Esophagus squamous epithelium (tissue), 4 donors: ENCODE results near the gene BANP.
"Not testable (repeated sequence)": the region's sequence is repeated elsewhere in the genome, so short reads cannot be mapped to it uniquely, and the experiment has no call there.

Source experiments
- POLR2A ChIP-seq, 4 donors: fragments of 450-650 bp; IDR thresholded peaks; one replicate each; pipeline ENCODE4 v1.6.1; 2017; ENCODE audit warnings: antibody characterized with exemption in 4 of 4, mild to moderate bottlenecking in 4 of 4, moderate library complexity in 3 of 4
- TF ChIP-seq, protein P1 (sequence below), 6 experiments: fragments of 450-650 bp in 4 of 6; fragments of 200-600 bp in 2 of 6; sonication (generic) in 2 of 6; IDR thresholded peaks; one replicate each; pipeline ENCODE4 v1.5.1; 2016 to 2019; ENCODE audit warnings: antibody characterized with exemption in 6 of 6, mild to moderate bottlenecking in 4 of 6, moderate library complexity in 4 of 6

DNA sequence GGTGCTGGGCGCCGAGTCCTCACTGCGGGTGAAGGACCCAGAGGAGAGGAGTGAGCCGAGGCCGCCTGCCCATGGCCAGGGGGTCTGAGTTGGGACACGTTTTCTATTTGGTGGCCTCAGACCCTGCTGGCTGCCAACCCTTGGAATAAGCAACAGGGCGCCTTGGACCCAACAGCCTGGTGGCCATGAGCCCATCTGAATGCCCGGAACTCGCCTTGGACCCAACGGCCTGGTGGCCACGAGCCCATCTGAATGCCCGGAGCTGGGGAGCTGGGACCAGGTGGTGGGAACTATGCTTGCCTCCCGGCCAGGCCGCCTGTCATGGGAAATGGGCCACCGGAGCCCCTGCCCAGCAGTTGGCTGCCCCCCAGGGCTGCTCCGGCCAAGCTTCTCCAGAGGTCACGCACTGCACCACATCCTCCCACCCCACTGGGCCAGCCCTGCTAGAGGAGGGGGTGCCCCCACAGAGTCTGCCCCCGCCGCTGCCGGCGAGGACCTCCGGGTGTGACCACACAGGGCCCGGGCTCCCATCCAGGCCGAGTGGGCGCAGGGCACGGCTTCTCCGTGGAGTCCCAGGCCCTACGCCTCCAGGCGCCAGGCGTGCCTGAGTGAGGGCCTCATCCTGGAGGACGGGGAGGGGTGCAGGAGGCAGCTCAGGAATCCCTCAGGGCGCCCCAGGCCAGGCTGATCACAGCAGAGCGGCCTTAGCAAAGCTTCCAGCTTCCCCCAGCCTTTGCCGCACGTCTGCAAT, 140.2 kb downstream of the BANP start:
- TF ChIP-seq, protein P1, sequence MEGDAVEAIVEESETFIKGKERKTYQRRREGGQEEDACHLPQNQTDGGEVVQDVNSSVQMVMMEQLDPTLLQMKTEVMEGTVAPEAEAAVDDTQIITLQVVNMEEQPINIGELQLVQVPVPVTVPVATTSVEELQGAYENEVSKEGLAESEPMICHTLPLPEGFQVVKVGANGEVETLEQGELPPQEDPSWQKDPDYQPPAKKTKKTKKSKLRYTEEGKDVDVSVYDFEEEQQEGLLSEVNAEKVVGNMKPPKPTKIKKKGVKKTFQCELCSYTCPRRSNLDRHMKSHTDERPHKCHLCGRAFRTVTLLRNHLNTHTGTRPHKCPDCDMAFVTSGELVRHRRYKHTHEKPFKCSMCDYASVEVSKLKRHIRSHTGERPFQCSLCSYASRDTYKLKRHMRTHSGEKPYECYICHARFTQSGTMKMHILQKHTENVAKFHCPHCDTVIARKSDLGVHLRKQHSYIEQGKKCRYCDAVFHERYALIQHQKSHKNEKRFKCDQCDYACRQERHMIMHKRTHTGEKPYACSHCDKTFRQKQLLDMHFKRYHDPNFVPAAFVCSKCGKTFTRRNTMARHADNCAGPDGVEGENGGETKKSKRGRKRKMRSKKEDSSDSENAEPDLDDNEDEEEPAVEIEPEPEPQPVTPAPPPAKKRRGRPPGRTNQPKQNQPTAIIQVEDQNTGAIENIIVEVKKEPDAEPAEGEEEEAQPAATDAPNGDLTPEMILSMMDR (IDR thresholded peaks at IDR 0.05): not testable (repeated sequence)
- not testable (repeated sequence) for TF ChIP-seq POLR2A (IDR thresholded peaks at IDR 0.05)
